Mammary epithelial cell (primary cell): Measurements from ENCODE around the gene ZBTB9.

Source experiments
- CTCF ChIP-seq, 2 donors: IDR thresholded peaks in 1 of 2; conservative IDR thresholded peaks in 1 of 2; 2 replicates each; pipeline ENCODE4 v1.5.1; 2011 to 2012; ENCODE audit warnings: inconsistent platforms in 2 of 2, low read length in 2 of 2, mild to moderate bottlenecking in 2 of 2, control low read depth in 1 of 2, low read depth in 1 of 2; ENCODE audit not compliant: insufficient read depth in 1 of 2; ENCODE audit errors: extremely low read depth in 1 of 2
- EZH2 ChIP-seq: IDR thresholded peaks from 2 replicates; pipeline ENCODE4 v1.6.1; 2012; ENCODE audit warnings: low read length, inconsistent platforms, borderline replicate concordance

DNA sequence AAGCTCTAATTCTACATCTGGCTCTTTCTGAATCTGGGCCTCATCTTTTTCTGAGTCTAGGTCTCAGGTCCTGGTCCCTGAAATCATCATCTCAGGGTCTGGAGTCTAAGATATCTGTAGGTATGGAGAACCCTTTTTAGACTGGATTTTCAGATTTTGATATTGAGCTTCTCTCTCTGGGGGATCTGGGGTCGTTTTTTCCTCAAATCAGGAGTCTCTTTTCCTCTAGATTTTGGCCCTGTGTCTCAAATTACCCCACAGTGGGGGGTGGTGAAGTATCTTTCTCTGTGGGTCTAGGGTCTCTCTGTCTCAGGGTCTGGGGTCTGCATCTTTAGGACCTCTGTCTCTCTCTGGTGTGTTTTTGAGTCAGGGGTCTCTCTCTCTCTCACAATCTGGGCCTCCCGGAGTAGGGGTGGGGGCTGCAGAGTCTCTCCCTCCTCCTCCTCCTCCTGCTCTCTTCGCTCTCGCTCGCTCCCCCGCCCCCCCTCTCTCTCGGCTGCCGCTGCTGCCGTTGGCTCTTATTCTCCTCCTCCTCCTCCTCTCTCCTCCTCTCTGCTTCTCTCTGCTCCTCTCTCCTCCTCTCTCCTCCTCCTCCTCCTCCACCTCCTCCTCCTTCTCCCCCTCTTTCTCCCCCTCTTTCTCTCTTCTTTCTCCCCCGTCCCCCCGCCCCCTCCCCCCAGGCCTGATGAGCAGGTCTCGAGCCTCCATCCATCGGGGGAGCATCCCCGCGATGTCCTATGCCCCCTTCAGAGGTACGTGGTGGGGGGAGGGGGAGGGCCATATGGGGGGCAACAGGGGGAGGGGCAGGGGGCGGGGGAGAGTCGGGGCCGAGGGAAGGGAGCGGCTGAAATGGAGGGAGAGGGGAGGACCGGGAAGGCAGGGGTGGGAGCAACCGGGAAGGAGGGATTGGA lies 34.5 kb upstream of the ZBTB9 start, which contains the start of gene SYNGAP1:
- TF ChIP-seq EZH2 (no peak), CTCF (conservative IDR thresholded peaks at IDR 0.05 in 1 of 2, IDR thresholded peaks at IDR 0.05 in 1 of 2; ENCODE audit: extremely low read depth in 1 of 2, insufficient read depth in 1 of 2, low read depth in 1 of 2, low read length in 2 of 2) (no peak)
